CD4-positive, alpha-beta T cell (primary cell): ENCODE measurements around the gene VWF. TPM values are rescaled to one million over a fixed set of nuclear protein-coding genes. Genes with fewer than 3 reads are reported as not detected.
A peak's percentile ranks its signal among the peaks of the same experiment; 100 is the strongest.

Source experiments
- ATAC-seq: fragments of 200-7000 bp; cut with Tn5 transposase; one replicate; pipeline ENCODE4 v1.10.0; 2022; ENCODE audit warnings: mild to moderate bottlenecking; ENCODE audit not compliant: poor library complexity
- CTCF ChIA-PET: fragments of 350-600 bp; sonication (Branson Sonifier 250); formaldehyde crosslinking; loops from one replicate; lab custom pipeline; 2021; ENCODE audit warnings: antibody characterized with exemption, inconsistent platforms; lab: Charles Lee
- POLR2A ChIA-PET: fragments of 350-600 bp; sonication (Branson Sonifier 250); formaldehyde crosslinking; loops from one replicate; lab custom pipeline; 2021; ENCODE audit warnings: antibody characterized with exemption, inconsistent platforms; lab: Charles Lee
- DNase-seq, 14 experiments: peaks; one replicate each; pipeline ENCODE4 v3.0.0-alpha.2; 2013 to 2020; ENCODE audit warnings: mixed read lengths in 2 of 14
- H3K27ac ChIP-seq, 2 donors: one replicate each; pipeline versions ENCODE4 v1.5.1 to v1.7.0; 2013; ENCODE audit warnings: low read length in 2 of 2, low read depth in 1 of 2, mild to moderate bottlenecking in 1 of 2
- H3K27me3 ChIP-seq, 2 experiments: 1 replicate in 1 of 2; 2 replicates in 1 of 2; pipeline versions ENCODE4 v1.6.1 to v1.7.0; 2013; ENCODE audit warnings: low read length in 2 of 2, control low read depth in 1 of 2, mild to moderate bottlenecking in 1 of 2, moderate library complexity in 1 of 2; ENCODE audit not compliant: insufficient read depth in 2 of 2, control insufficient read depth in 1 of 2
- H3K36me3 ChIP-seq: one replicate; pipeline ENCODE4 v1.6.1; 2013; ENCODE audit warnings: low read length, control low read depth; ENCODE audit not compliant: insufficient read depth
- H3K4me1 ChIP-seq: one replicate; pipeline ENCODE4 v1.6.1; 2013; ENCODE audit warnings: low read length, control low read depth; ENCODE audit not compliant: insufficient read depth
- H3K4me3 ChIP-seq: one replicate; pipeline ENCODE4 v1.5.1; 2013; ENCODE audit warnings: mild to moderate bottlenecking, low read length, moderate library complexity
- H3K9me3 ChIP-seq, 2 experiments: 1 replicate in 1 of 2; 2 replicates in 1 of 2; pipeline versions ENCODE4 v1.6.1 to v1.7.0; 2013; ENCODE audit warnings: low read length in 2 of 2, mild to moderate bottlenecking in 2 of 2, control low read depth in 1 of 2, moderate library complexity in 1 of 2; ENCODE audit not compliant: control insufficient read depth in 1 of 2, insufficient read depth in 1 of 2
- H3K27ac Mint-ChIP-seq: one replicate; pipeline ENCODE4 v1.8.0; 2020; ENCODE audit warnings: mixed read lengths
- H3K27me3 Mint-ChIP-seq: one replicate; pipeline ENCODE4 v1.8.0; 2021; ENCODE audit warnings: mixed read lengths
- H3K36me3 Mint-ChIP-seq: one replicate; pipeline ENCODE4 v1.8.0; 2021; ENCODE audit warnings: low read depth, mixed read lengths
- H3K4me1 Mint-ChIP-seq: one replicate; pipeline ENCODE4 v1.8.0; 2021; ENCODE audit warnings: low read depth, mixed read lengths
- H3K4me3 Mint-ChIP-seq: one replicate; pipeline ENCODE4 v1.8.0; 2020; ENCODE audit warnings: mild to moderate bottlenecking, mixed read lengths
- H3K9me3 Mint-ChIP-seq: one replicate; pipeline ENCODE4 v1.8.0; 2020; ENCODE audit warnings: mixed read lengths
- CTCF ChIP-seq: fragments of 200-600 bp; IDR thresholded peaks from one replicate; pipeline ENCODE4 v1.8.0; 2022; ENCODE audit warnings: antibody characterized with exemption, mild to moderate bottlenecking
- intact Hi-C, 2 experiments: fragments of 100-400 bp; cut with DNase I in 1 of 2; cut with micrococcal nuclease in 1 of 2; formaldehyde crosslinking; loops; one replicate each; pipeline versions ENCODE4 v1.15.1 to v1.9.0; 2023 to 2025; cut with DNase I, micrococcal nuclease
- total RNA-seq, 174 experiments: library from RNA in 2 of 174; stranded (reverse) in 2 of 174; gene quantifications; one replicate each; pipeline ENCODE4 v1.2.3 and lab custom pipeline; 2021 to 2026

VWF gene
- total RNA-seq, 2 experiments from 2014 or later, result 0.20 TPM; not detected in 1

DNA sequence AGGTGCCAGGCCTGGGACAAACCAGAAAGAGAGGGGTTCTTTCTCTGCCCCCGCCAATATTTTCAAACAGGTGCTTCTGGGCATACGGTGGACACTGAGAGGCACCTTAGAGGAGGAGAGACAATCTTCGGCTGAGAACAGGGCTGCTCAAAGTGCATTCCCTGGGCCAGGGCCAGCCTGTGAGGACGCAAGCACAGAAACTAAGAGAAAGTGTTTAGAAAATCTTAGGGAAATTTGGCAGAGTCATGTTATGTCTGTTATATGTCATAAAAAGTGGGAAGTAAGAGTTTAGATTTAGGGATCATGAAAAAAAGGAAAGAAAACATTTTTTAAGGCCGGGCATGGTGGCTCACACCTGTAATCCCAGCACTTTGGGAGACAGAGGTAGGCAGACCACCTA is 83.7 kb downstream of the VWF start:
- Histone ChIP-seq H3K4me1 (peaks cover 5% of the 10 kb centered on the region), H3K27ac (no peak overlapping the region), H3K36me3 (no peaks in the 10 kb centered on the region), H3K27me3 (peaks cover 0 to 2% of the 10 kb centered on the region in 2 experiments), H3K4me3 (no peak overlapping the region), H3K9me3 (no peaks in the 10 kb centered on the region)
- H3K36me3 Mint-ChIP-seq, result no peaks in the 10 kb centered on the region
- ATAC-seq (no peak), DNase-seq (no peak)
- no peak overlapping the region for H3K4me3 Mint-ChIP-seq
- H3K4me1 Mint-ChIP-seq, result no peaks in the 10 kb centered on the region
- TF ChIP-seq CTCF, result no peak
- intact Hi-C loops, result loop anchor here (1.0 to 10.0 kb wide), 4 partner anchors 53 to 1176 kb away; no protein-coding TSS in a partner anchor
- no peak overlapping the region for H3K27ac Mint-ChIP-seq
- no peaks in the 10 kb centered on the region for H3K27me3 Mint-ChIP-seq
- CTCF ChIA-PET, result no interaction called here
- H3K9me3 Mint-ChIP-seq, result no peaks in the 10 kb centered on the region
- POLR2A ChIA-PET, result no interaction called here

- peak in 12 of 14 experiments; percentile 11 to 78 (median 32) for DNase-seq
- no peak overlapping the region for H3K27ac ChIP-seq
- CTCF ChIA-PET, result interaction anchor here (1.1 to 1.9 kb wide), 2 partner anchors 48 to 51 kb away, joined by 3 to 13 read pairs; no protein-coding TSS in a partner anchor
- H3K27me3 ChIP-seq, result peaks cover 0 to 2% of the 10 kb centered on the region in 2 experiments
- no peaks in the 10 kb centered on the region for H3K9me3 ChIP-seq
- H3K27ac Mint-ChIP-seq, result no peak overlapping the region
- TF ChIP-seq CTCF, result peak; percentile 88
- no peaks in the 10 kb centered on the region for H3K9me3 Mint-ChIP-seq
- H3K36me3 Mint-ChIP-seq, result no peaks in the 10 kb centered on the region
- peaks cover 5% of the 10 kb centered on the region for H3K4me1 ChIP-seq
- H3K4me3 ChIP-seq, result no peak overlapping the region
- no peaks in the 10 kb centered on the region for H3K4me1 Mint-ChIP-seq
- POLR2A ChIA-PET, result no interaction called here
- ATAC-seq, result peak; percentile 84
- H3K4me3 Mint-ChIP-seq, result no peak overlapping the region
- no peaks in the 10 kb centered on the region for H3K27me3 Mint-ChIP-seq
- no peaks in the 10 kb centered on the region for H3K36me3 ChIP-seq
- intact Hi-C loops, result loop anchor here (1.0 to 10.0 kb wide), 5 partner anchors 52 to 1175 kb away; no protein-coding TSS in a partner anchor
These were observed 84.4 kb downstream of the VWF start for GRCh38 chr12:6039894-6040601.

- Histone ChIP-seq H3K4me1 (peaks cover 5% of the 10 kb centered on the region), H3K4me3 (no peak overlapping the region), H3K27ac (no peak overlapping the region), H3K27me3 (no peaks in the 10 kb centered on the region), H3K36me3 (no peaks in the 10 kb centered on the region), H3K9me3 (no peaks in the 10 kb centered on the region)
- Mint-ChIP-seq H3K27ac (no peak overlapping the region), H3K4me1 (no peaks in the 10 kb centered on the region), H3K9me3 (no peaks in the 10 kb centered on the region), H3K36me3 (no peaks in the 10 kb centered on the region), H3K4me3 (no peak overlapping the region), H3K27me3 (no peaks in the 10 kb centered on the region)
- ChIA-PET CTCF (interaction anchor here (0.6 to 1.9 kb wide), 2 partner anchors 49 kb away, joined by 3 to 13 read pairs; no protein-coding TSS in a partner anchor), POLR2A (no interaction called here)
- DNase-seq, result peak in 7 of 14 experiments; percentile 10 to 72 (median 33)
- intact Hi-C loops, result loop anchor here in 1 of 2 experiments (5.0 kb wide), 1 partner anchor 1016 kb away; no protein-coding TSS in a partner anchor
- peak; percentile 74 for ATAC-seq
- TF ChIP-seq CTCF, result peak; percentile 36
These were observed 86.3 kb downstream of the VWF start for GRCh38 chr12:6038160-6038559.
